GM19193 (cell line): ENCODE results near the gene MTUS2.

Experiments
- POLR2A ChIP-seq: IDR thresholded peaks from 4 replicates; pipeline ENCODE4 v1.6.1; 2011; ENCODE audit not compliant: insufficient read depth, insufficient read length; ENCODE audit errors: extremely low read depth

The MTUS2 gene

DNA sequence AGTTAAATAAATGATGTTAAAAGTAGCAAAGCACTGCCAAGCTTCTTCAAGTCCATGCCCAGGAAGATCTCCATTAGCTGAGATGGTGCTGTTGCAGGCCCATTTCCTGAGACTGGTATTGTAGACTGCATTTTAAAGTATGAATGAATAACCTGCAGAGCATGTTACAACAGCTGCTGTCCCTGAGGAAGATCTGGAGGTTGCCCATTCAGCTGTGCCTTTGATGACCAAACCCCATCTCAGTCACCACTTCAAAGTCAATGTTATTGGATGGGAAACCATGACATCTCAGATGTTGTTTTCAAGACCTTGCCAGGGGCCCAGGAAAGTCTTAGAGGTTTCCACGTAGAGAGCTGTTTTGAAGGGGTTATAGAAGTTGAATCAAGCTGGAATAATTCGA, 281.3 kb downstream of the MTUS2 start:
- no peak for TF ChIP-seq POLR2A

DNA sequence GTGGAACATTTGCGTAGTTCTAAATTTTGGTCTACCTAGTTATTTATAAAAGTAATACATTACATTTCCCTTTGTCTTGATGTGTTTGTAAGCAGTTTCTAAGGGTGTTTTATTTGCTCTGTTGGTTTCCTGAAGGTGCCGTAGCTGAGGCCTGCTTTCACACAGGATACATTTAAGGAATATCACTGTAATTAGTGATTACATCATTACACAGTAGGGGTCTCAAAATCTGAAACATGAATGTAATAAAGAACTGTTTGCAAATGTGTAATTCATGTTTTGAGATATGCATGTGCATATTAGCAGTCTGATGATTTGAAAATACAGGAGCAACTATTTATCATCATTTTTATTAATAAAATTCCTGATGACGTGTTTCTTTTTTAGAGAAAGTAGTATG, 281.8 kb downstream of the MTUS2 start:
- TF ChIP-seq POLR2A: no peak

- TF ChIP-seq POLR2A: no peak
Measured at GRCh38 chr13:29103065-29103800, 283.1 kb downstream of the MTUS2 start.

GRCh38 chr13:29104461-29104860, 284.3 kb downstream of the MTUS2 start:
- TF ChIP-seq POLR2A: no peak

DNA sequence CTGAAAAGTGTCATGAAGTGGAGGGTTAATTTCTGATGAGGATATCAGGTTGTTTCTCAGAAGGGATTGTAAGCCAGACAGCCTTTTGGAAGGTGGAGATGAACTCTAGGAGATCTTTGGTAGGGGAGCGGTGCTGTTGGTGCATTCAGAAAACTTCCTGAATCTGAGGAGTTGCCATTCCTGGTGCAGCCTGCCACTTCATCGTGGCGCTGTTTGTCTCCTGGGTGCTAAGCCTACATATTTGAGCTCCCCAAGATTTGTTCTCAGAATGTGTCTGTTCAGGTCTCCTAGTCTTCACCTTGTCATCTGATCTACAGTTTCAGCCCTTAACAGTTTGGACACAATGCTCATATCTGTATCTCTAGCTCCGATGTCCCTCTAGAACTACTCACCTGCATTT, 285.6 kb downstream of the MTUS2 start:
- TF ChIP-seq POLR2A: no peak

DNA sequence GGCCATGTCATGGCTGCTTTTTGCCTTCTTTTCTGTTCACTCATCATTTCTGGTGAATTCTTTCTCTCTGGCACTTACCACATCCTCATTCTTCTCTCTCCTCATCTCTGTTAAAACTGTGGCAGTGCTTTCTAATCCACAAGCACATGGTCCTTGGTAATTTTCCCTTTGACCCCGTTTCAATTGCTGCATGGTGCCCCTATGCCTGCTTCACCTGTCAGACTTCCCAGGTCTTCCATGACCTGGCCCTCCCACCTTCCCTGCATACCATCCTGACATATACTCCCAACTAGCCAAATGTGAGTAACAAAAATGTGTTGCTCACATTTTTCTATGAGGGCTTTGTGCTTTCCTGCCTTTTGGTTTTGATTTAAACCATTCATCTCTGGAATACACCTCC, 286.5 kb downstream of the MTUS2 start:
- no peak for TF ChIP-seq POLR2A

- no peak for TF ChIP-seq POLR2A
Measured at GRCh38 chr13:29108068-29108786, 288.1 kb downstream of the MTUS2 start.

DNA sequence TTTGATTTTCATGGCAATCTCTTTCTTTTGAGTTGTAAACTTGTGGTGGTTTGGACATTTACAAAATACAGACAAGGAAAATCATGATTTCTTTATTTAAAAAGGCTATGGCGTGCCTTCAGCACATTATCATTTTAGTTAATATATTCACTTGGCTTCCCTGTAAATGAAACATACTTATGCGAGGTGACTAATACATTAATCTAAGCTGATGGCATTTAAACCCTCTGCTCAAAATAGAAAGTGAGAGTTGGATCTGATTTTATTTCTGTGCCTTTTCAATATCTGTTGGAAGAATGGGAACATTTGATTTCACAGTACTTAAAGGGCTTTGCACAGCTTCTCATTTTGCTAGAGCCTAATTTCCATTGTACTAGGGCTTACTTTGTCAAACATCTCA, 289.8 kb downstream of the MTUS2 start:
- TF ChIP-seq POLR2A: no peak

DNA sequence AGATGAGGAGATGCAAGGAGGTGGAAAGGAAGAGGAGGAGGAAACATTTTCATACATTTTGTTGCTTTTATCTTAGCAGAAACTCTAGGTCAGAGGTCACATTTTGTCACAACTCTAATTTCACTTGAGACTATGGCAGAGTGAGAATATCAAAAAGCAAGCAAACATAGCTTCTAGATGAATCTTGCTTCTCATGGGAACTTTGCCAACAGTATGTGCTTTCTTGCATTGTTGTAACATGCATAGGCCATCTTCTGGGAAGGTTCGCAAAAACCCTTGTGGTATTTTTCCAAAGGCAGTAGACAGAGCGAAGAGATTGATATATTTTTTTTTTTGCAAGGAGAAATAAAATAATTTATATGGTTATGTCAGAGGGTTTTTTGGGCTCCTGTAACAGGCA, 291.3 kb downstream of the MTUS2 start:
- TF ChIP-seq POLR2A: no peak

- no peak for TF ChIP-seq POLR2A
Measured at GRCh38 chr13:29115842-29116241, 295.7 kb downstream of the MTUS2 start.

- no peak for TF ChIP-seq POLR2A
Measured at GRCh38 chr13:29117663-29118062, 297.5 kb downstream of the MTUS2 start.

DNA sequence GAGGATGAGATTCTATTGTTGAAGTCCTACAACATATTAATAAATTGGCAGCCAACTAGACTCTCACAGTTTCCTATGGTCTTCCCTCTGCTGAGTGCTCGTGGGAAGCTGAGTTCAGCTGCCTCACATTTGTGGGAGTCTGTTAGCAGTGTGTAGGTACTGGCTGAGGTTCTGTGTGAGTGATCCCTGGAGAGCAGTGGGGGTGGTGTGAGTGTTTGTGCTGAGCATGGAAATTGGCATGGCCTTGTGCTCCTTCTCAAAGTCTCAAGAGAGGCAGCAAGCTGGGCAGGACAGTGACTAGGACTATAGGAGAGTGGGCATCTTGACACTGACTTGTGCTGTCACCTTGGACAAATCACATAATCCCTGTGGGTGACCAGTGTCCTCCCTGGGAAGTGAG, 298.3 kb downstream of the MTUS2 start:
- TF ChIP-seq POLR2A: no peak

- no peak for TF ChIP-seq POLR2A
Measured at GRCh38 chr13:29125191-29125933, 305.2 kb downstream of the MTUS2 start.

GRCh38 chr13:29125934-29126424, 305.8 kb downstream of the MTUS2 start:
- no peak for TF ChIP-seq POLR2A

GRCh38 chr13:29129616-29130015, 309.5 kb downstream of the MTUS2 start:
- no peak for TF ChIP-seq POLR2A
